Transverse colon (tissue), 4 donors: Measurements from ENCODE around the gene PRRC2A. TPM values are rescaled to one million over a fixed set of nuclear protein-coding genes. Genes with fewer than 3 reads are reported as not detected.

ENCODE experiments used
- DNase-seq: peaks from one replicate; pipeline ENCODE4 v3.0.0-alpha.2; 2019
- H3K27ac ChIP-seq, 4 donors: fragments of 200-600 bp; sonication (generic); 2 replicates each; pipeline ENCODE4 v1.5.1; 2016 to 2018; ENCODE audit warnings: inconsistent platforms in 4 of 4
- H3K27me3 ChIP-seq: fragments of 200-600 bp; sonication (generic); 2 replicates; pipeline ENCODE4 v1.5.1; 2017; ENCODE audit warnings: inconsistent platforms
- H3K36me3 ChIP-seq, 4 donors: fragments of 200-600 bp; sonication (generic); 2 replicates each; pipeline ENCODE4 v1.5.1; 2017 to 2019; ENCODE audit warnings: inconsistent platforms in 4 of 4
- H3K4me1 ChIP-seq, 4 donors: fragments of 200-600 bp; sonication (generic); 2 replicates each; pipeline ENCODE4 v1.5.1; 2017 to 2020; ENCODE audit warnings: inconsistent platforms in 4 of 4
- H3K4me3 ChIP-seq, 4 donors: fragments of 200-600 bp; sonication (generic); 1 replicate in 1 of 4; 2 replicates in 3 of 4; pipeline versions ENCODE4 v1.5.1 to v1.6.1; 2017 to 2019; ENCODE audit warnings: inconsistent platforms in 4 of 4
- H3K9me3 ChIP-seq, 2 donors: fragments of 200-600 bp; sonication (generic); 2 replicates each; pipeline ENCODE4 v1.5.1; 2017 to 2019; ENCODE audit warnings: inconsistent platforms in 2 of 2
- EP300 ChIP-seq: sonication (generic); formaldehyde crosslinking; IDR thresholded peaks from one replicate; pipeline ENCODE4 v1.6.1; 2017; ENCODE audit warnings: antibody characterized with exemption, low read depth
- POLR2A ChIP-seq: fragments of 450-650 bp; IDR thresholded peaks from one replicate; pipeline ENCODE4 v1.6.1; 2016; ENCODE audit warnings: antibody characterized with exemption, mild to moderate bottlenecking, moderate library complexity
- POLR2AphosphoS5 ChIP-seq, 3 donors: sonication (generic); formaldehyde crosslinking; IDR thresholded peaks; one replicate each; pipeline ENCODE4 v1.6.1; 2016; ENCODE audit warnings: antibody characterized with exemption in 3 of 3
- WGBS, 2 donors: methylation state at CpG; one replicate each; pipeline ENCODE4 v1.1.5; 2018; ENCODE audit warnings: low coverage in 1 of 2; 5-methylcytosine and 5-hydroxymethylcytosine counted together
- in situ Hi-C, 4 donors: fragments of 200-750 bp; cut with MboI; loops; one replicate each; pipeline versions ENCODE4 v1.15.0 to v1.15.1; 2017; ENCODE audit warnings: low sequenced_read_pairs in 3 of 4, low pct_ligation_motif_present in 1 of 4, low pct_unique_long_range_greater_than_20kb in 1 of 4
- intact Hi-C: fragments of 100-400 bp; cut with DNase I; formaldehyde crosslinking; loops from one replicate; pipeline ENCODE4 v1.15.1; 2023; ENCODE audit warnings: low total_unique reads
- total RNA-seq, 4 donors: library from RNA; depleted of rRNA; stranded (reverse); fragments of >200 nt; gene quantifications; one replicate each; pipeline ENCODE4 v1.1.0, GENCODE V29; 2016
- TF ChIP-seq, protein P1 (sequence below), 5 experiments: fragments of 200-600 bp in 3 of 5; fragments of 450-650 bp in 2 of 5; sonication (generic) in 3 of 5; IDR thresholded peaks; 1 replicate in 2 of 5; 2 replicates in 3 of 5; pipeline ENCODE4 v1.5.1; 2016 to 2017; ENCODE audit warnings: antibody characterized with exemption in 5 of 5, inconsistent platforms in 3 of 5, mild to moderate bottlenecking in 2 of 5, moderate library complexity in 1 of 5

Gene PRRC2A
- total RNA-seq, 4 donors from 2014 or later, result 63.9 to 138 (median 85.8) TPM

DNA sequence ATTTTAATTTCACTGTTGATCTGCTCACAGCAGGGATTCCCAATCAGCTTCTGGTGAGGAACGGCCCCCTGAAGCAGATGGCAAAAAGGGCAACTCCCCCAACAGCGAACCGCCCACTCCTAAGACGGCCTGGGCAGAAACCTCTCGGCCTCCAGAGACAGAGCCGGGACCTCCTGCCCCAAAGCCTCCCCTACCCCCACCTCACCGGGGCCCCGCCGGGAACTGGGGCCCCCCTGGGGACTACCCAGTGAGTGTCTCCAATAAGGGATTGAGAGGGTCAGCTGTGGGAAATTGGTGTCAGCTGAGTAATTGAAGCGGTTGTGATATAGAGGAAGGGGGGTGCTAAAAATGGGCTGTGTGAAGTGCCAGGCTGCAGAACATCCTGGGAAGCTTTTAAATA is 6.4 kb downstream of the PRRC2A start:
- in situ Hi-C loops, result no loop called here
- H3K36me3 ChIP-seq, result peaks cover 0 to 79% (median 42%) of the 10 kb centered on the region in 4 donors
- 94 to 100% methylated on average over 1 to 10 of the region's 10 CpGs for WGBS, 2 donors

DNA sequence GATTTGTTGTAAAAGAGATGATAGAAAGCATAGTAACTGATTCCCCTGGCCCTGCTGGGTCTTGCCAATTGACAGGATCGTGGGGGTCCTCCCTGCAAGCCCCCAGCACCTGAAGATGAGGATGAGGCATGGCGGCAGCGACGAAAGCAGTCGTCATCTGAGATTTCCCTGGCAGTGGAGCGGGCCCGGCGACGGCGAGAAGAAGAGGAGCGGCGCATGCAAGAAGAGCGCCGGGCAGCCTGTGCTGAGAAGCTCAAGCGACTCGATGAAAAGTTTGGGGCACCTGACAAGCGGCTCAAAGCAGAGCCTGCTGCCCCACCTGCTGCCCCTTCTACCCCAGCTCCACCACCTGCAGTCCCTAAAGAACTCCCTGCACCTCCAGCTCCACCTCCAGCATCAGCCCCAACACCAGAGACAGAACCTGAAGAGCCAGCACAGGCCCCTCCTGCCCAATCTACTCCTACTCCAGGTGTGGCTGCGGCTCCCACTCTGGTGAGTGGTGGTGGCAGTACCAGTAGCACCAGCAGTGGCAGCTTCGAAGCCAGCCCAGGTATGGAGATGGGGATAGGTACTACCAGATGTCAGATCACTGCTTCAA is 7.3 kb downstream of the PRRC2A start:
- no peaks in the 10 kb centered on the region for H3K27me3 ChIP-seq
- TF ChIP-seq EP300 (no peak), POLR2AphosphoS5 (IDR thresholded peaks at IDR 0.05) (no peak)
- TF ChIP-seq, protein P1, sequence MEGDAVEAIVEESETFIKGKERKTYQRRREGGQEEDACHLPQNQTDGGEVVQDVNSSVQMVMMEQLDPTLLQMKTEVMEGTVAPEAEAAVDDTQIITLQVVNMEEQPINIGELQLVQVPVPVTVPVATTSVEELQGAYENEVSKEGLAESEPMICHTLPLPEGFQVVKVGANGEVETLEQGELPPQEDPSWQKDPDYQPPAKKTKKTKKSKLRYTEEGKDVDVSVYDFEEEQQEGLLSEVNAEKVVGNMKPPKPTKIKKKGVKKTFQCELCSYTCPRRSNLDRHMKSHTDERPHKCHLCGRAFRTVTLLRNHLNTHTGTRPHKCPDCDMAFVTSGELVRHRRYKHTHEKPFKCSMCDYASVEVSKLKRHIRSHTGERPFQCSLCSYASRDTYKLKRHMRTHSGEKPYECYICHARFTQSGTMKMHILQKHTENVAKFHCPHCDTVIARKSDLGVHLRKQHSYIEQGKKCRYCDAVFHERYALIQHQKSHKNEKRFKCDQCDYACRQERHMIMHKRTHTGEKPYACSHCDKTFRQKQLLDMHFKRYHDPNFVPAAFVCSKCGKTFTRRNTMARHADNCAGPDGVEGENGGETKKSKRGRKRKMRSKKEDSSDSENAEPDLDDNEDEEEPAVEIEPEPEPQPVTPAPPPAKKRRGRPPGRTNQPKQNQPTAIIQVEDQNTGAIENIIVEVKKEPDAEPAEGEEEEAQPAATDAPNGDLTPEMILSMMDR (IDR thresholded peaks at IDR 0.05), result no peak
- in situ Hi-C loops, result no loop called here
- peaks cover 0 to 3% (median 2%) of the 10 kb centered on the region in 4 donors for H3K4me1 ChIP-seq
- no peak for DNase-seq
- H3K27ac ChIP-seq, result no peak overlapping the region
- 95% methylated on average over 14 to 19 of the region's 19 CpGs for WGBS, 2 donors
- intact Hi-C loops, result no loop called here
- peaks cover 0 to 81% (median 44%) of the 10 kb centered on the region in 4 donors for H3K36me3 ChIP-seq
- H3K9me3 ChIP-seq, result no peaks in the 10 kb centered on the region
- H3K4me3 ChIP-seq, result no peak overlapping the region

More for the DNA sequence above, 6.4 kb downstream of the PRRC2A start:
- no peaks in the 10 kb centered on the region for H3K27me3 ChIP-seq
- peaks cover 0 to 11% (median 10%) of the 10 kb centered on the region in 4 donors for H3K4me1 ChIP-seq
- DNase-seq, result no peak
- TF ChIP-seq POLR2AphosphoS5 (IDR thresholded peaks at IDR 0.05) (no peak), POLR2A (no peak), EP300 (no peak)
- TF ChIP-seq, protein P1 (IDR thresholded peaks at IDR 0.05), result no peak
- intact Hi-C loops, result no loop called here
- no peak overlapping the region for H3K4me3 ChIP-seq
- H3K9me3 ChIP-seq, result no peaks in the 10 kb centered on the region
- no peak overlapping the region for H3K27ac ChIP-seq

DNA sequence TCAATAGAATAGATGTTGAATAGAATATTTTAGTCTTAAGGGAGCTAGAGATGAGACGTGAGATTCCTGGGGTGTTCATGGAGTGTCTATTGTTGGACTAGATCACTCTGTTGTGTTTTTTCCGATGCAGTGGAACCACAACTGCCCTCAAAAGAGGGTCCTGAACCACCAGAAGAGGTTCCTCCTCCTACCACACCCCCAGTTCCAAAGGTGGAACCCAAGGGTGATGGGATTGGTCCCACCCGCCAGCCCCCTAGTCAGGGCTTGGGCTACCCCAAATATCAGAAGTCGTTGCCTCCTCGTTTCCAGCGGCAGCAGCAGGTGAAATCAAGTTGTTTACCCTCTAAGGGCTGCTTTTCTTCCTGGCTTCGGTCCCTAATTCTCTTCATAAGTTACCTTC is 8.5 kb downstream of the PRRC2A start:
- in situ Hi-C loops, result no loop called here
- H3K36me3 ChIP-seq, result peaks cover 0 to 84% (median 45%) of the 10 kb centered on the region in 4 donors
- no peak for DNase-seq
- no peaks in the 10 kb centered on the region for H3K9me3 ChIP-seq
- intact Hi-C loops, result no loop called here
- 87 to 100% methylated on average over 1 to 7 of the region's 7 CpGs for WGBS, 2 donors
- H3K4me1 ChIP-seq, result no peaks in the 10 kb centered on the region
- no peak overlapping the region for H3K27ac ChIP-seq
- H3K27me3 ChIP-seq, result no peaks in the 10 kb centered on the region
- no peak overlapping the region for H3K4me3 ChIP-seq
- TF ChIP-seq, protein P1 (IDR thresholded peaks at IDR 0.05), result no peak
- no peak for TF ChIP-seq POLR2A
- no peak for TF ChIP-seq POLR2AphosphoS5 (IDR thresholded peaks at IDR 0.05)

DNA sequence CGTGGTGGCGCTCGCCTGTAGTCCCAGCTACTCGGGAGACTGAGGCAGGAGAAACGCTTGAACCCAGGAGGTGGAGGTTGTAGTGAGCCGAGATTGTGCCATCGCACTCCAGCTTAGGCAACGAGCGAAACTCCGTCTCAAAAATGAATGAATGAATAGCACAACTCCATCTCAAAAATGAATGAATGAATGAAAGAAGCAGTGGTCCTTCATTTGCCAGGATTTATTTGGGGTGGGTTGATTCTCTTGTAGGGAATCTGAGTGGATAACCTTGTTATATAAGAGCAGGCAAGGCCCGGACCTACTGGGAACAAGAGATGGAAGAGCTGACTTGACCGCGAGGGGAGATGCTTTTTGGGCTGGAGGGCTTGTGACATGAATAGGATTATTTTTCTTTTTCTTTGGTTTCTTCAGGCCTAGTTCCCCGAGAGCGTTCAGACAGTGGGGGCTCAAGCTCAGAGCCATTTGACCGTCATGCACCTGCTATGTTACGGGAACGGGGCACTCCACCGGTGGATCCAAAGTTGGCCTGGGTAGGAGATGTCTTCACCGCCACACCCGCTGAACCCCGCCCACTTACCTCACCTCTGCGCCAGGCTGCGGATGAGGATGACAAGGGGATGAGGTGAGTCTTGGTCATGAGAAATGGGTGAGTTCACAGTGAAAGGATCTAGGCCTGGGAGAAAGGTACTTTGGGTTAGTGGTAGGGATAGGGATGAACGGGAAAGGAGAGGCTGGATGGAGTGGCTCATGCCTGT is 9.8 kb downstream of the PRRC2A start:
- peaks cover 0 to 86% (median 45%) of the 10 kb centered on the region in 4 donors for H3K36me3 ChIP-seq
- no peak for DNase-seq
- no peak overlapping the region for H3K27ac ChIP-seq
- no peaks in the 10 kb centered on the region for H3K4me1 ChIP-seq
- WGBS, 2 donors, result 90 to 94% methylated on average over 14 to 25 of the region's 25 CpGs
- intact Hi-C loops (no loop called here), in situ Hi-C loops (no loop called here)
- no peak overlapping the region for H3K4me3 ChIP-seq
- H3K9me3 ChIP-seq, result no peaks in the 10 kb centered on the region
- no peaks in the 10 kb centered on the region for H3K27me3 ChIP-seq
- TF ChIP-seq EP300 (no peak), POLR2AphosphoS5 (IDR thresholded peaks at IDR 0.05) (no peak), POLR2A (no peak)
- TF ChIP-seq, protein P1 (IDR thresholded peaks at IDR 0.05), result no peak
